ENCODE results near the gene PCSK6.

GRCh38 chr15:101378879-101379278 is 110.6 kb downstream of the PCSK6 start:
- no peak for TF ChIP-seq EZH2 (IDR thresholded peaks at IDR 0.05; ENCODE audit: insufficient read depth, poor library complexity, severe bottlenecking)
- no peak for TF ChIP-seq EZH2phosphoT487 (IDR thresholded peaks at IDR 0.05; ENCODE audit: insufficient read depth, low read depth)
